H9 (cell line): ENCODE data around the gene BAIAP2L1. TPM values are rescaled to one million over a fixed set of nuclear protein-coding genes. Genes with fewer than 3 reads are reported as not detected.

ENCODE experiments used
- DNase-seq: peaks from one replicate; pipeline ENCODE4 v3.0.0-alpha.2; 2017
- H2AFZ ChIP-seq: one replicate; pipeline ENCODE4 v1.6.1; 2013; ENCODE audit warnings: mild to moderate bottlenecking, low read length, control low read depth, moderate library complexity
- H2AK5ac ChIP-seq: 2 replicates; pipeline ENCODE4 v1.6.1; 2013; ENCODE audit warnings: low read length, control low read depth, mixed read lengths; ENCODE audit not compliant: insufficient read length
- H2BK120ac ChIP-seq: one replicate; pipeline ENCODE4 v1.6.1; 2013; ENCODE audit warnings: low read depth, mild to moderate bottlenecking, low read length, control low read depth, inconsistent platforms; ENCODE audit not compliant: poor library complexity, severe bottlenecking
- H2BK12ac ChIP-seq: 2 replicates; pipeline ENCODE4 v1.6.1; 2013; ENCODE audit warnings: low read length, control low read depth, mixed read lengths, low read depth; ENCODE audit not compliant: insufficient read length
- H2BK15ac ChIP-seq: 2 replicates; pipeline ENCODE4 v1.6.1; 2013; ENCODE audit warnings: low read depth, low read length, control low read depth
- H2BK20ac ChIP-seq: one replicate; pipeline ENCODE4 v1.6.1; 2013; ENCODE audit warnings: low read depth, mild to moderate bottlenecking, low read length, control low read depth, inconsistent platforms; ENCODE audit not compliant: poor library complexity, severe bottlenecking
- H2BK5ac ChIP-seq: 2 replicates; pipeline ENCODE4 v1.6.1; 2013; ENCODE audit warnings: low read length, control low read depth, mixed read lengths; ENCODE audit not compliant: insufficient read length
- H3K14ac ChIP-seq: 2 replicates; pipeline ENCODE4 v1.6.1; 2013; ENCODE audit warnings: low read length, control low read depth; ENCODE audit not compliant: insufficient read depth
- H3K18ac ChIP-seq: 2 replicates; pipeline ENCODE4 v1.6.1; 2013; ENCODE audit warnings: low read depth, mild to moderate bottlenecking, mixed read lengths, low read length, control low read depth; ENCODE audit not compliant: insufficient read length
- H3K23ac ChIP-seq: 2 replicates; pipeline ENCODE4 v1.6.1; 2013; ENCODE audit warnings: low read length, control low read depth, mixed read lengths, low read depth; ENCODE audit not compliant: insufficient read length
- H3K23me2 ChIP-seq: 2 replicates; pipeline ENCODE4 v1.6.1; 2013; ENCODE audit warnings: low read depth, mild to moderate bottlenecking, mixed read lengths, low read length, control low read depth; ENCODE audit not compliant: insufficient read length, poor library complexity, severe bottlenecking
- H3K27ac ChIP-seq: 2 replicates; pipeline ENCODE4 v1.5.1; 2013; ENCODE audit warnings: low read length, control low read depth, mixed read lengths, low read depth; ENCODE audit not compliant: insufficient read length
- H3K27me3 ChIP-seq: 2 replicates; pipeline ENCODE4 v1.6.1; 2013; ENCODE audit warnings: low read length, control low read depth, inconsistent platforms; ENCODE audit not compliant: insufficient read depth
- H3K4ac ChIP-seq: 2 replicates; pipeline ENCODE4 v1.6.1; 2013; ENCODE audit warnings: low read depth, mild to moderate bottlenecking, control low read depth, inconsistent platforms, low read length, moderate library complexity
- H3K4me1 ChIP-seq: 2 replicates; pipeline ENCODE4 v1.6.1; 2013; ENCODE audit warnings: low read length, control low read depth, inconsistent platforms; ENCODE audit not compliant: insufficient read depth
- H3K4me2 ChIP-seq: 2 replicates; pipeline ENCODE4 v1.6.1; 2013; ENCODE audit warnings: low read length, control low read depth, mixed read lengths; ENCODE audit not compliant: insufficient read length, insufficient read depth
- H3K56ac ChIP-seq: 2 replicates; pipeline ENCODE4 v1.6.1; 2013; ENCODE audit warnings: low read depth, mild to moderate bottlenecking, mixed read lengths, low read length, control low read depth; ENCODE audit not compliant: insufficient read length
- H3K79me1 ChIP-seq: 2 replicates; pipeline ENCODE4 v1.6.1; 2013; ENCODE audit warnings: low read depth, mild to moderate bottlenecking, moderate library complexity, low read length, control low read depth, inconsistent platforms; ENCODE audit not compliant: insufficient read depth, poor library complexity, severe bottlenecking
- H3K79me2 ChIP-seq: 2 replicates; pipeline ENCODE4 v1.6.1; 2013; ENCODE audit warnings: low read length, control low read depth, inconsistent platforms; ENCODE audit not compliant: insufficient read depth
- H3K9ac ChIP-seq: 2 replicates; pipeline ENCODE4 v1.6.1; 2013; ENCODE audit warnings: low read length, control low read depth, mixed read lengths; ENCODE audit not compliant: insufficient read length; ENCODE audit errors: extremely low read depth
- H3K9me3 ChIP-seq: one replicate; pipeline ENCODE4 v1.6.1; 2013; ENCODE audit warnings: low read depth, low read length, inconsistent platforms; ENCODE audit not compliant: control insufficient read depth
- H3T11ph ChIP-seq: one replicate; pipeline ENCODE4 v1.6.1; 2013; ENCODE audit warnings: mild to moderate bottlenecking, low read length, control low read depth, inconsistent platforms
- H4K20me1 ChIP-seq: one replicate; pipeline ENCODE4 v1.6.1; 2013; ENCODE audit not compliant: control insufficient read depth, insufficient read length, insufficient read depth
- H4K5ac ChIP-seq: 2 replicates; pipeline ENCODE4 v1.6.1; 2013; ENCODE audit warnings: low read depth, mild to moderate bottlenecking, mixed read lengths, low read length, control low read depth; ENCODE audit not compliant: insufficient read length
- H4K8ac ChIP-seq: replicated peaks from 2 replicates; pipeline ENCODE4 v1.6.1; 2013; ENCODE audit warnings: low read length, control low read depth, mixed read lengths, low read depth; ENCODE audit not compliant: insufficient read length
- H4K91ac ChIP-seq: 2 replicates; pipeline ENCODE4 v1.6.1; 2013; ENCODE audit warnings: low read depth, mild to moderate bottlenecking, moderate library complexity, mixed read lengths, low read length, control low read depth; ENCODE audit not compliant: insufficient read length
- H3K27ac Mint-ChIP-seq, 3 experiments: 2 replicates in 2 of 3; 3 replicates in 1 of 3; pipeline ENCODE4 v1.8.0; 2020 to 2021; ENCODE audit warnings: mixed read lengths in 3 of 3, mild to moderate bottlenecking in 1 of 3, moderate library complexity in 1 of 3
- H3K27me3 Mint-ChIP-seq: 2 replicates; pipeline ENCODE4 v1.8.0; 2021; ENCODE audit warnings: low read depth, mild to moderate bottlenecking, moderate library complexity, mixed read lengths
- H3K36me3 Mint-ChIP-seq, 3 experiments: 2 replicates in 2 of 3; 3 replicates in 1 of 3; pipeline ENCODE4 v1.8.0; 2020 to 2021; ENCODE audit warnings: low read depth in 3 of 3, mixed read lengths in 3 of 3; ENCODE audit not compliant: insufficient read depth in 1 of 3
- H3K4me1 Mint-ChIP-seq, 2 experiments: 2 replicates each; pipeline ENCODE4 v1.8.0; 2020; ENCODE audit warnings: mixed read lengths in 2 of 2
- H3K4me3 Mint-ChIP-seq, 2 experiments: 2 replicates in 1 of 2; 3 replicates in 1 of 2; pipeline ENCODE4 v1.8.0; 2020 to 2021; ENCODE audit warnings: mild to moderate bottlenecking in 2 of 2, mixed read lengths in 2 of 2, moderate library complexity in 1 of 2
- H3K9me3 Mint-ChIP-seq, 2 experiments: 2 replicates in 1 of 2; 3 replicates in 1 of 2; pipeline ENCODE4 v1.8.0; 2020; ENCODE audit warnings: mild to moderate bottlenecking in 2 of 2, mixed read lengths in 2 of 2, moderate library complexity in 1 of 2
- CTCF ChIP-seq: fragments of 200-600 bp; sonication (generic); conservative IDR thresholded peaks from 3 replicates; pipeline ENCODE4 v1.8.0; 2021; ENCODE audit warnings: antibody characterized with exemption, mild to moderate bottlenecking
- WGBS: extraction: QIAGEN DNeasy Blood & Tissue Kit; methylation state at CpG from one replicate; pipeline ENCODE4 v1.1.7; 2013; ENCODE audit warnings: missing lambda C conversion rate, low lambda C conversion rate, mixed read lengths; ENCODE audit not compliant: insufficient read length; ENCODE audit errors: extremely low coverage; 5-methylcytosine and 5-hydroxymethylcytosine counted together
- total RNA-seq: library from RNA; stranded (reverse); gene quantifications from 2 replicates; pipeline ENCODE4 v1.2.1, GENCODE V29; 2021

Gene BAIAP2L1
- total RNA-seq, 1 experiment from 2014 or later, result 25.9 TPM

GRCh38 chr7:98330926-98331529 lies 69.9 kb downstream of the BAIAP2L1 start:
- Histone ChIP-seq H4K8ac (no peak overlapping the region), H3T11ph (no peak overlapping the region), H3K23ac (no peak overlapping the region), H3K9ac (no peak overlapping the region), H3K4me2 (no peak overlapping the region), H2BK5ac (no peak overlapping the region), H4K20me1 (no peaks in the 10 kb centered on the region), H3K18ac (no peak overlapping the region), H3K4me1 (no peaks in the 10 kb centered on the region), H2AFZ (no peak overlapping the region), H4K5ac (no peak overlapping the region), H3K4ac (no peak overlapping the region), H3K27ac (no peak overlapping the region), H3K79me1 (no peaks in the 10 kb centered on the region), H2BK120ac (no peak overlapping the region), H2BK15ac (no peak overlapping the region), H3K23me2 (no peaks in the 10 kb centered on the region), H2AK5ac (no peak overlapping the region), H3K27me3 (no peaks in the 10 kb centered on the region), H3K9me3 (no peaks in the 10 kb centered on the region), H3K14ac (no peak overlapping the region), H3K79me2 (0 out of 2 replicates have a peak, but pooled peaks cover 1% of the 10 kb centered on the region), H3K56ac (no peak overlapping the region), H4K91ac (no peak overlapping the region), H2BK12ac (no peak overlapping the region), H2BK20ac (no peak overlapping the region)
- H3K27me3 Mint-ChIP-seq, result no peaks in the 10 kb centered on the region; the same call in 1 of the 2 replicates
- H3K4me1 Mint-ChIP-seq, result peaks cover 12 to 13% of the 10 kb centered on the region in 2 experiments
- WGBS, result no CpG with 5 or more reads among the region's 5 CpGs
- peaks cover 17 to 19% of the 10 kb centered on the region in 2 experiments for H3K9me3 Mint-ChIP-seq
- no peak for DNase-seq
- H3K27ac Mint-ChIP-seq, result no peak overlapping the region
- no peak for TF ChIP-seq CTCF
- no peak overlapping the region for H3K4me3 Mint-ChIP-seq
- H3K36me3 Mint-ChIP-seq, result peaks cover 20 to 32% (median 21%) of the 10 kb centered on the region in 3 experiments
